B cell (primary cell): ENCODE data around the gene ZBTB2.

ENCODE experiments used
- EZH2 ChIP-seq: IDR thresholded peaks from 2 replicates; pipeline ENCODE4 v1.6.1; 2012; ENCODE audit warnings: borderline replicate concordance, low read depth, mild to moderate bottlenecking, moderate library complexity, low read length; ENCODE audit not compliant: insufficient read depth, poor library complexity, severe bottlenecking
- TF ChIP-seq, protein P1 (sequence below): fragments of 200-600 bp; IDR thresholded peaks from one replicate; pipeline ENCODE4 v1.8.0; 2022; ENCODE audit warnings: antibody characterized with exemption, mild to moderate bottlenecking

DNA sequence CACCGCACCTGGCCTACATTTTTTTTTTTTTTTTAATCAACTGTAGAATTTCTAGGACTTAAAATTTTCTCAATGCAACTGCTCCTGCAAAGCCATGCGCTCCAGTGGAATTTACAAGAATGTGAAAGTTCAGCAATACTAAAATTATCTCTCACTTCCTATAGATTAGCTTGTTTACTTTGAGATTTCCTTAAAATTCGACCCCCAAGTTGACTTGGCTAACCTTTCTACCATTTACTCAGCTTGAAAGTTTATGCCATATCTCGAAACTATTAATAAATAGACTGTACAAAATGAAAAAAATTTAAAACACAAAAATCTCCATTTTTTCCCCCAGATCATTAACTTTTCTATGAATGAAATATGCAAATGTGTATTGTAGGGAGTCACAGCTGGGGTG, 64.3 kb downstream of the ZBTB2 start:
- TF ChIP-seq, protein P1, sequence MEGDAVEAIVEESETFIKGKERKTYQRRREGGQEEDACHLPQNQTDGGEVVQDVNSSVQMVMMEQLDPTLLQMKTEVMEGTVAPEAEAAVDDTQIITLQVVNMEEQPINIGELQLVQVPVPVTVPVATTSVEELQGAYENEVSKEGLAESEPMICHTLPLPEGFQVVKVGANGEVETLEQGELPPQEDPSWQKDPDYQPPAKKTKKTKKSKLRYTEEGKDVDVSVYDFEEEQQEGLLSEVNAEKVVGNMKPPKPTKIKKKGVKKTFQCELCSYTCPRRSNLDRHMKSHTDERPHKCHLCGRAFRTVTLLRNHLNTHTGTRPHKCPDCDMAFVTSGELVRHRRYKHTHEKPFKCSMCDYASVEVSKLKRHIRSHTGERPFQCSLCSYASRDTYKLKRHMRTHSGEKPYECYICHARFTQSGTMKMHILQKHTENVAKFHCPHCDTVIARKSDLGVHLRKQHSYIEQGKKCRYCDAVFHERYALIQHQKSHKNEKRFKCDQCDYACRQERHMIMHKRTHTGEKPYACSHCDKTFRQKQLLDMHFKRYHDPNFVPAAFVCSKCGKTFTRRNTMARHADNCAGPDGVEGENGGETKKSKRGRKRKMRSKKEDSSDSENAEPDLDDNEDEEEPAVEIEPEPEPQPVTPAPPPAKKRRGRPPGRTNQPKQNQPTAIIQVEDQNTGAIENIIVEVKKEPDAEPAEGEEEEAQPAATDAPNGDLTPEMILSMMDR: no peak
- TF ChIP-seq EZH2: no peak
